NAMALWA (cell line): ENCODE results near the gene FOXO3.

Source experiments
- DNase-seq: peaks from one replicate; pipeline ENCODE4 v3.0.0-alpha.2; 2015; ENCODE audit warnings: low spot score

Gene FOXO3

DNA sequence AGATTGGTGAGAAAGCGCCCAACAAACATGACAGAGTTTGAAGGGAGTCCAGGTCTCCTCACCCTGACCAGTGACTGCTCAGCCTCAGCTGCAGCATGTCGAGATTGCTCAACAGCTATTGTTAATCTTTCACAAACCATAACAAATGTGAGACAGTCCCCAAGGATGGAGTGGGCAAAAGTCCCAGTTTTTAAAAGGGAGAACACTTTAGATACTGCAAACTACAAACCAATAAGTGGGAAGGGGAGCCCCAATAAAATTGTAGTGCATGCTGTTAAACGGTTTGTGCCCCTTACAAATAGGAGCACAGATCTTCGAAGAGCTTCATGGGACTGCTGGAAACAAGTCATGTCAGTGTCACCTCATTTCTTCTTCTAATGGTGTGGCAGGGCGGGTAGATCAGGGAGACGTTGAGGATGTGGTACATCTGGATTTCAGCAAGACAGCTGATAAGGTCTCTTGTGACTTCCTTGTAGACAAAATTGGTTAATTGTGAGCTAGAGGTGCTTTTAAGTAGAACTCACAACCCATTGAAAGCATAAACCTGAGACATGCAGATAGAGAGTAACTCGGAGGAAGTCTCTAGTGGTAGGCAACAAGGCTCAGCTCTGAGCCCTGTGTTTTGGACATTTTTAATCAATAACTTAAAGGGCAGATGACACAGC lies 153.5 kb downstream of the FOXO3 start:
- no peak for DNase-seq

DNA sequence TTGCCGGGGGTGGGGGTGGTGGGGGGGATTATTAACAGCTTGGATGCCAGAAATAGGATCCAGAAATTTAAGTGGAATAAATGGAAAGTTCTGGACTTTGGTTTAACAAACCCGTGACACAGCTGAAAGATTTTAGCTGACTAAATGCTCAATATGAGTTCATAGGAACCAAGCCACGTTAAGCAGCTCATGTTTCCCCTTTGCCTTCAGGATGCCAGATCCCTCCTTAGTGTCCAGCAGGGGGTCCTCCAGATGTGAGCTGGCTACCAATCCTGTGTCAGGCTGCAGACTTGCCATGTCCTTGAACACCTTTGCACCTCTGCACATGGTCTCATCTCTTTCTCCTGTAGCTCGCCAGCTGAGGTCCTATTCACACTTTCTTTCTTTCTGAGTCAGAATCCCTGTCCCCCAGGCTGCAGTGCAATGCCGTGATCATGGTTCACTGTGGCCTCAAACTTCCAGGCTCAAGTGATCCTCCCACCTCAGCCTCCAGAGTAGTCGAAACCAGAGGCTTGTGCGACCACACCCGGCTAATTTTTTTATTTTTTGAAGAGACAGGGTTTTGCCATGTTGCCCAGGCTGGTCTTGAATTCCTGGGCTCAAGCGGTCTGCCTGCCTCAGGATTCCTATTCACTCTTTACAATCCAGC lies 154.2 kb downstream of the FOXO3 start:
- DNase-seq, result no peak

DNA sequence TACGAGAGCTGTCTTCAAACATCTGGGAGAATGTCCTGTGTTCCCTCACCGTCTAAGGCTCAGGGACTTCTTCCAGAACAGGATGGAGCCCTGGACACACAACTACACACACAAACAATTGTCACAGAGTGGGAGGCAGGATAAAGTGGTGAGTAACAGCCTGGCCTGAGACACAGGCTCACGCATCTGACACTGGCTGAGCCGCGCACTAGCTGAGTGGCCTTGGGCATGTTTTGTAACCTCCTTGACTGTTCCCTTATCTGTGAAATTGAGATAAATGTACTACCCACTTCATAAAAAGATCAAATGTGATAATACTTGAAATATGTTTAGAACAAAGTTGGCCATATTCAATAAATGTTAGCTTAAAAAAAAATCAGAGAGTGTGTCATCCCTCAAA lies 155.1 kb downstream of the FOXO3 start:
- DNase-seq, result no peak

DNA sequence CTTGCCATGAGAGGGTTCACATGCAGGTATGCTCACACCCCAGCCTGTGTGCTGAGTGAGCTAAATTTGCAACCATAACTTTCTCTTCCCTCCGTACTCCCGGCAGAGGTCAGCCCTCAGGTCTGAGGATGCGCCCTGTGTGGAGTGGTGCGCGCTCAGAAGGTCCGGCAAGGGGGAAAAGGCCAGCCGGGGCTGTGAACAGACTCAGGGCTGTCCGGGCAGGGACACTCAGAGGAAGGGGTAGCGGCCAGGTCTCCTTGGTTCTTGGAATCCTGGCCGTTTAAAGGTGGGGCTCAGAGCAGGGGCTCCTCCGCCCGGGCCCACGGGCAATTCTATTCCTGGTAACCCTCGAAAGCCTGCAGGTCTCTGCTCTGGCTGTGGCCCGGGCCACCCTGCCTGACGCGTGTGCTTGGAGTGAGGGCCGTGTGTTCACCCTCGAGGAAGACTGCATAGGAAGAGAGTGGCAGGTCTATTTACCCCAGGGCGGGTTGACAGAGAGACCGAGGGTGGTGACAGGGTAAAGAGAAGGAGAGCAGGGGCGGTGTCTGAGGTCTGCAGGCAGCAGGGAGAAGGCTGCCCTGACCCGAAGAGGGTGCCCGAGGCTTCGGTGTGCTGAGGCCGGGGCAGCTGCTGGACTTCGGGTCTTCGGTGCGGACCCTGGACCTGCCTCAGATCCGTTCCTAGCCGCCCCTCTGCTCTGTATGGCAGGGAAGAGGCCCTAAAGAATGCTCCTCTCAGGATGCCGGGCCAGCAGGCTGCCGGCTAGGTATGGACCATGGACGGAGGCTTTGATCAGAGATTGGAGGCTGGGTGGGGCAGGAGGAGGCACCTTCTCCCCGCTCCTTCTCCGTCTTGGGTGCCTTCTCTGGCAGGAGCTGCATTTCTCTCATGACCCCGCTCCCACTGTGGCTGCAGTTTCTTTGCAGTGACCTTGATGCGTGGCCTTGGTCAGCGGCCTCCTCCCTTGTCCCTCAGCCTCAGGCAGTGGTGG lies 156.4 kb downstream of the FOXO3 start:
- DNase-seq, result no peak

DNA sequence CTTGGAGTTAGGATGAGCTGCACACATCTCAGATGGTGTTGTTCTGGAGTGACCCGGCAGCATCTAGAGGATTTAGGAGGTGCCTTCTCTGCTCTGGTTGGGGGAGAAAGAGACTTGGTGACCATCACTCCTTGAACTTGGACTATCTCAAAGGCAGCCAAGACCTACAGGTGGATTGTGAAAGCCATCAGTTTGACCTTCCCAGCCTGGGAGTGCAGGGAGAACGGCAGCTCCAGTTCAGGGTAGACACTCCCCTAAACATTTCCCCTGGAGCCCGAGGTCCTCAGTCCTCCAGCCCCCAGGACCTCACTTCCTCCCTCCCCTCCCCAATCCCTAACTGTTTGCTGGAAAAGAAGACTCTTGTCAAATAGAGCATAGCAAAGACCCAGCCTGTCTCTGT lies 158.8 kb downstream of the FOXO3 start:
- no peak for DNase-seq

DNA sequence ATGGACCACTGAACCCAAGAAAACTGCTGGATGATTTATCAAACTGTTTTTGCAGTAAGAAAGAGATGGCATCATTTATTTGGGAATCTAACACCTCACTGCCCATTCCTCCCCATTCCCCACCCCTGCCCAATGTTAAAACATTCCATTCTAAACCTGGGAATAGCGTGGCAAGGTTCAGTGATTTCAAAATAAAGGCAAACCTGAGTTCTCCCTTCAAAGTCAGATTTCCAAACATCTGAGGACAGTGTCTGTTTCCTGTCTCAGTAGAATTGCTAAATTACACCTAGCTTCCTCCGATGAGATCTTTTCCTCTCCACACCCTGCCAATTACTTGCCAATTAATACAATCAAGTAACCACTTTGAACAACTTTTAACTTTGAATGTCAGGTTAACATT lies 160.1 kb downstream of the FOXO3 start:
- no peak for DNase-seq

DNA sequence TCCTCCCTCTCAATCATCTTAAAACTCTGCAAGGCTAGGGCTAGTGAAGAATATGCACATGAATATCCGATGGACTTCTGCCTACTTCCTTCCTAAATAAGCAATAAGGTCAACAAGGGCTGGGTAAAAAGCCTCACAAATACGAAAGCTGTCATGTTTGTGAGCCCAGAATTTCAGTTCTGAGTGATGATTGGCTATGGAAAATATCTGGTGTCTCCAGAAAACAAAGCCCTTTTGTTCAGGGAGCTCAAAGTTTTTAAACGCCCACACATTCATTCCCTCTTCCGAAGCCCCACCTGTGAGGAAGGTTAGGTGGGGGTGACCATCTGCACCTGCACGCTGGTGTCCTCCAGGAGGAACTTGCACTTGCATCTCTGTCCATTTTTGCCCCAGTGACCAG lies 160.6 kb downstream of the FOXO3 start:
- DNase-seq, result no peak

DNA sequence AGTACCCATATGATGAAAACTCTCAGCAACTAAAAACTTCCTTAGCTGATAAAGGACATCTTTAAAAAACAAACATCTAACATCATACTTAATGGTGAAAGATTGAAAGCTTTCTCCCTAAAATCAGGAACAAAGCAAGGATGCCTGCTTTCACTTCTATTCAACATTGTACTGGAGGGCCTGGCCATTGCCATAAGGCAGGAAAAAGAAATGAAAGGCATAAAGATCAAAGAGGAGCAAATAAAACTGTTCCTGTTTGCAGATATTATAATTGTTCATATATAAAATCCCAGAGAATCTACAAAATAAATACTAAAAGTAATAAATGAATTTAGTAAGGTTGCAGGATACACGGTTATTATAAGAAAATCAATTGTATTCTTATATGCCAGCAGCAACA lies 162.9 kb downstream of the FOXO3 start:
- no peak for DNase-seq

DNA sequence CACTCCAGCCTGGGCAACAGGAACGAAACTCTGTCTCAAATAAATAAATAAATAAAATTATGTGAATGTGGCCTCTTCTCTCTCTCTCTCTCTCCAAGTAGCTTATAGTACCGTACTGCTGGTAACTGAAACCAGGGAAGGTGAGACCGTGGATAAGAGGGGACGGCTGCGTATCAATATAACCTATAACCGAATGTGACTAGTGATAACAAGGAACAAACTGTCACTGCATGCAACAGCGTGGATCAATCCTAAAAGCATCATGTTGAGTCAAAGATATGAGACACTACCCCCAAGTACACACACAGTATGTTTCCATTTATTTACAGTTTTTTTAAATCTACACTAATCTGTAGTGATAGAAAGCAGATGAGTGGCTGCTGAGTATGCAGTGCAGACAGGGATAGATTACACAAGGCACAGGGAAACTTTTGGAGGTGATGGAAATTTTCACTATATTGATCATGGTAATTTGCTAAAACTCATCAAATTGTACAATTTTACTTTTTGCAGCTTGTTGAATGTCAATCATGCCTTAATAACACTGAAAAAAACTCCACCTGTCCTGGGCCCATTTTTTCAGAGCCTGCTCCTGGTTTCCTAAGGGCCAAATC lies 166.1 kb downstream of the FOXO3 start:
- no peak for DNase-seq

DNA sequence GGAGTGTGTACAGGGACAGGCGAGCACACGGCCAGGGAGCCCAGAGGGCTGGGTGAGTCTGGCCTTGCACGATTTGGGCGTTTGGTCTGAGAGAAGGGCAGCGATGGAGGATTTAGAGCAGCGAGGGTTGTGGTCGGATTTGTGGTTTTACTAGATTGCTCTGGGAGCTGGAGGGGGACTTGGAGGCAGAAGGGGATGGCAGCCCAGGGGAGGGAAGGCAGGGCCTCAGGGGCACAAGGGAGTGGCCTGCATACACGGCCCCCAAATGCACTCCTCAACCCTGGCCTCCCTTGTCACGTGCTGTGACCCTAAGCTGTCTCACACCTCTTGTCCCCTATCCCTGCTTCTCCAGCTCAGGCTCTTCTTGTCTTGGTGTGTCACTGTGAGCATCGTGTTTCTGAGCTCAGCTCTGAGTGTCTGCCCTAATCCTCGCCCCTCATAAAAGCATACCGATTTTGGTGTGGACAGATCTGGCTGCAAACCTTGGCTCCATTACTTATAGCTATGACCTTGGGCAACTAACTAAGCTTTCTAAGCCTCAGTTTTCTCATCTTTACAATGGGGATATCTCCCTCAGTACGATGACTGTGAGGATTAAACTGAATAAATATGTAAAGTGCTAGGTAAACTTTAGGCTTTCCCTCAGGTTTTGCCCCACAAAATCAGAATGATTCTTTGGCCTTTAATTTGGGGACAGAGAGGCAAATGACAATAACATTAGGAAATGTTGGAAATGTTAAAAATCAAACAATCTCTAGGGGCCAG lies 167.4 kb downstream of the FOXO3 start:
- DNase-seq, result no peak

DNA sequence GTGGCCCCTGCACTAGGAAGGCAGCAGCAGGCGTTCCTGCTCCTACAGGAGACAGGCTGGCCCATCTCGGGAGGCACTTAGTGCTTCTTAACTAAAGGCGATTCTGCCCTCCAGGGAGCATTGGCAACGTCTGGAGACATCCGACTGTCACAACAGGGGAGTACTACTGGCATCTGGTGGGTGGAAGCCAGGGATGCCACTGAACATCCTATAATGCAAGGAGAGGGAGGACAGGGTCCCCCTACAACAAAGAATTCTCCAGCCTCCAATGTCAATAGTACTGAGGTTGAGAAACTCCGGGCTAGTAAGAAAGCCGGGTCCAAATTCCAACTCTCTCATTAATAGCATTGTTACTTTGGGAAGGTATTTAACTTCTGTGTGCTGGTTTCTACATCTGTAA lies 168.1 kb downstream of the FOXO3 start:
- DNase-seq, result no peak

DNA sequence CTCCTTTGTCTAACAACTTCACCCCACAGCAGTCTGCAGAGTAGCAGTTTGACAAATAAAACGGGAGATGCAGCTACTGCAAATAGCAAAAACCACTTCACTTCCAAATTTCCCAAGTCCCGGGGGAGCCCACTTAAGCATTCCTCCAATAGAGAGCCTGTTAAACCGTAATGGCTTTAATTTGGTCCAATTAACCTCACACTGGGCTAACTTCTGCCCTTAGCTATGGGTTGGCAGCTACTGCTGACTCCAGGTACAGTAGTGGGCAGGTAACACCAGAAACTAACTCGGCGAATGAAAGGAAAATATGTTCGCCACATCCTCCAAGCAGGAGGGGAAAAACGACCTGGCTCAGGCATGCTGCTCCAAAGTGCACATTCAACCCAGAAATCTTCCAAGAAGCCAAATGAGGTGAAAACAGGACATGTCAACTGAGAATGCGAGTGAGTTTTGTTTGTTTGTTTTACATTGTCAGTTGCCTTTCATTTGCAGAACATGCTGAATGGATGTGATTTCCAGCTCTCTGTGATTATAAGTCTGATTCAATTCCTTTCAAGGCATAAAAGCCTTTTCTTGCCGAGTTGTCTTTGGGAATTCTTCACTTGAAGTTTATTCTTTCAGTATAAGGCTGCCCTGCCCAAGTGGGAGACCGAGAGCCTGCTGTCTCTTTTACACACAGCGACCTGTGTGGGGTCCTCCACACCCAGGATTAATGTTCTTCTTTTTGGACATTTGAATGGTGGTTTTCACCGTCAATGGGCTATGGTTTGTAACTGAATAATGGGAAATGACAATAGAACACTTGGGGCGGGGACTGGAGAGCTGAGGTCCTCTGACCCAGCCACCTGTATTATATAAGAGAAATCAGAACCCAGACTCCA lies 170.2 kb downstream of the FOXO3 start:
- DNase-seq, result no peak

DNA sequence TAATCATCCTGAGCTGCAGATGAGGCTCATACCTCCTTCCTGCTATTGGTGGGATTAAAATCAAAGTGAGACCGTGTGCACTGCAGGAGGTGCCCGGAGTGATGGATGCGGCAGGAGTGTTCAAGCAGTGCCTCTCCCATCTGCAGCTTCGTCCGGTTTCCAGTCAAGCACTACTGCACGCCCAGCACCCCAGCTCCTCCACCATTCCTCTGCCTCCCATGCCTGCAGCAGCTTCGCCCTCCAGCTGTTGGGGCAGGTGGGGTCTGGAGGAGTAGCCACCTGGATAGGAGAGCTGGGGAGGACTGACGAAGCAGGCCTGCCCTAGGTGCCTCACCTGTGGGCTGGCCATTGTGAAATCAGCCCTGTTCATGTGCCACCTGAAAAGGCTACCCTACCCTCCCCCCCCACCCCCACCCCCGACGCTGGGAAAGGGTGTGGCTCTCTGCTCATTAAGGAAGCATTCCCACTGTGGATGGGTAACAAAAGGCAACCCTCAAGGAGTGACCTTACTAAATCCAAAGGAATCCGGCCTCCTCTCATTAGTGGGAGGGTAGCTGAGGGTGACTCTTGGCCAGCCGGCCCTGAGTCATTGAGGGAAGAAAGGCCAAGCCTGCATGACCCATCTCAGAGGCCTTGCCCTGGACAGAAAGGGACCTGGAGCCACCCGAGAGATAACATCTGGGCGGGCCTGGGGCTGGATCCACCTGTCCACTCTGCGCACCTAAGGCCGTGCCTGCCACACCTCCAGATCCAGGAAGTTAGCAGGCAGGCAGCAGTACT lies 171.6 kb downstream of the FOXO3 start:
- no peak for DNase-seq

DNA sequence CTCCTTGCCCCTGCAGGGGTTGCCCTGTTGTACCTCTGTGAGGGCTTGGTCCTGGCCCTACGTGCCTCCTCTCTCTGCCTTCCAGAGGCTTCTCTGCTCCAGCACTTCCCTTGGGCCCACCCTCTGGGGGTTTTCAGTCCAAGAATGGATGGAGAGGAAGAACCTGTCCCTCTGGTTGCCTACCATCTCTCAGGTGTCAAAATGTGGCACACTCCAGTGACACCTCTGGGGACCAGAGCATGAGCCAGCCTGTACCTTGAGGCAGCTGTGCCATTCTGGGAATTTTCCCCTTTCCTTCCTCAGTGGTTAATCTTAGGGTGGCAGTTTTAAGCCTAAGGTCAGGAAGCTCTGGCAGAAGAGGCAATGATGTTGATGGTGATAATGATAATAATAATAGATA lies 172.3 kb downstream of the FOXO3 start:
- DNase-seq, result no peak

DNA sequence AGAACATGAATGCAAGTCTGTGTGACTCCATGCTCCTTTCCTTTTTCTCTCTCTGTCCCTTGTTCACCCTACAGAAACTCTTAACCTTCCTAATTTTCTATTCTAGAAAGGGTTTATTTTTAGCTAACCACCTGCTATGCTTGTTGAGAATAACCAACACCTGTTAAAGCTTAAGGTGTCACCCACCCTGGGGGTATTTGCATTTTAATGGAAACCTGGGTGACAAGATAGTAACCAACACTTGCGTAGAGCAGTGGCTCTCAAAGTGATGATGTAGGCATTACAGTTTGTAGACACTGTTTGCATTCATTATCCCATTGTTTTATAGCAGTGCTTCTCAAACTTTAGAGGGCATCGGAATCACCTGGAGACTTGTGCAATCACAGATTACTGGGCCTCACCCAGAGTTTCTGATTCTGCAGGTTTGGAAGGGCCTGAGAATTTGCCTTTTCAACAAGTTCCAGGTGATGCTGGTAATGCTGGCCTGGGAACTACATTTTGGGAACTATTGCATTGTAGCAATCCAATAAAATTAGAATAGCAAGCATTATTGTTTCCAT lies 173.1 kb downstream of the FOXO3 start:
- no peak for DNase-seq
